Keratinocyte (primary cell): ENCODE measurements around the gene TJP3. TPM values are rescaled to one million over a fixed set of nuclear protein-coding genes. Genes with fewer than 3 reads are reported as not detected.

ENCODE experiments used
- DNase-seq: peaks from one replicate; pipeline ENCODE4 v3.0.0-alpha.2; 2011; ENCODE audit warnings: low read depth, missing footprints, low spot score
- FAIRE-seq: peaks from 2 replicates; lab custom pipeline; 2011; peaks lifted over from hg19 to GRCh38; lab: Jason Lieb, UNC
- H2AFZ ChIP-seq: 2 replicates; pipeline ENCODE4 v1.6.0; 2012; ENCODE audit warnings: low read length, control low read depth, inconsistent platforms; ENCODE audit not compliant: control insufficient read depth
- H3K27ac ChIP-seq: 2 replicates; pipeline ENCODE4 v1.5.1; 2011; ENCODE audit warnings: low read length; ENCODE audit not compliant: control insufficient read depth, insufficient read depth
- H3K27me3 ChIP-seq: 3 replicates; pipeline ENCODE4 v1.6.0; 2011; ENCODE audit warnings: low read length; ENCODE audit not compliant: control insufficient read depth, insufficient read depth; ENCODE audit errors: extremely low read depth
- H3K36me3 ChIP-seq, 2 experiments: 2 replicates in 1 of 2; 3 replicates in 1 of 2; pipeline ENCODE4 v1.5.1; 2011; ENCODE audit warnings: low read length in 2 of 2, mild to moderate bottlenecking in 1 of 2; ENCODE audit not compliant: control insufficient read depth in 2 of 2, insufficient read depth in 2 of 2; ENCODE audit errors: extremely low read depth in 1 of 2
- H3K4me1 ChIP-seq: 3 replicates; pipeline ENCODE4 v1.5.1; 2011; ENCODE audit warnings: low read length; ENCODE audit not compliant: control insufficient read depth, insufficient read depth; ENCODE audit errors: extremely low read depth
- H3K4me2 ChIP-seq: 3 replicates; pipeline ENCODE4 v1.6.0; 2011; ENCODE audit warnings: low read depth, low read length; ENCODE audit not compliant: control insufficient read depth, insufficient read depth; ENCODE audit errors: extremely low read depth
- H3K4me3 ChIP-seq, 3 experiments: fragments of 200-600 bp in 1 of 3; sonication (generic) in 1 of 3; 2 replicates in 2 of 3; 3 replicates in 1 of 3; pipeline ENCODE4 v1.5.1; 2011 to 2016; ENCODE audit warnings: low read length in 3 of 3, mild to moderate bottlenecking in 3 of 3, control low read depth in 2 of 3, inconsistent platforms in 1 of 3, low read depth in 1 of 3, mixed read lengths in 1 of 3, mixed run types in 1 of 3, moderate library complexity in 1 of 3; ENCODE audit not compliant: control insufficient read depth in 2 of 3, insufficient read depth in 2 of 3; ENCODE audit errors: extremely low read depth in 1 of 3
- H3K79me2 ChIP-seq: 2 replicates; pipeline ENCODE4 v1.6.0; 2012; ENCODE audit warnings: low read length; ENCODE audit not compliant: control insufficient read depth, insufficient read depth
- H3K9ac ChIP-seq: 3 replicates; pipeline ENCODE4 v1.6.0; 2011; ENCODE audit warnings: low read length; ENCODE audit not compliant: control insufficient read depth, insufficient read depth; ENCODE audit errors: extremely low read depth
- H3K9me1 ChIP-seq: 3 replicates; pipeline ENCODE4 v1.6.0; 2011; ENCODE audit warnings: low read length; ENCODE audit not compliant: control insufficient read depth, insufficient read depth; ENCODE audit errors: extremely low read depth
- H3K9me3 ChIP-seq: 2 replicates; pipeline ENCODE4 v1.5.1; 2012; ENCODE audit warnings: low read depth, low read length; ENCODE audit not compliant: control insufficient read depth
- H4K20me1 ChIP-seq: 3 replicates; pipeline ENCODE4 v1.6.0; 2011; ENCODE audit warnings: low read length; ENCODE audit not compliant: control insufficient read depth, insufficient read depth; ENCODE audit errors: extremely low read depth
- CTCF ChIP-seq, 3 experiments: IDR thresholded peaks in 1 of 3; conservative IDR thresholded peaks in 1 of 3; optimal IDR thresholded peaks in 1 of 3; 2 replicates in 2 of 3; 3 replicates in 1 of 3; pipeline versions ENCODE3 to v1.5.1; 2011; ENCODE audit warnings: low read length in 3 of 3, mild to moderate bottlenecking in 3 of 3, moderate library complexity in 2 of 3, control low read depth in 1 of 3, inconsistent platforms in 1 of 3; ENCODE audit not compliant: insufficient read depth in 2 of 3; ENCODE audit errors: extremely low read depth in 1 of 3
- EZH2 ChIP-seq: IDR thresholded peaks from one replicate; pipeline ENCODE4 v1.6.1; 2012; ENCODE audit warnings: inconsistent platforms, mild to moderate bottlenecking, low read length, moderate library complexity
- dilution Hi-C: fragments of 300-500 bp; cut with MboI; formaldehyde crosslinking; loops from one replicate; pipeline ENCODE4 v1.7.0; 2020; ENCODE audit warnings: low sequenced_read_pairs; ENCODE audit not compliant: extremely low pct_ligation_motif_present
- polyA plus RNA-seq, 5 experiments: library from polyadenylated mRNA; depleted of rRNA in 3 of 5; stranded (reverse) in 3 of 5; stranded (forward) in 1 of 5; unstranded in 1 of 5; fragments of >200 nt; gene quantifications; 1 replicate in 1 of 5; 2 replicates in 3 of 5; 3 replicates in 1 of 5; pipeline versions ENCODE4 v1.2.1 to v1.2.3, GENCODE V29; 2011 to 2012; ENCODE audit warnings: missing spikeins in 2 of 5, low read depth in 1 of 5, low replicate concordance in 1 of 5

The TJP3 gene
- polyA plus RNA-seq, 1 donor (not counting 4 experiments of a cell fraction or from before 2014, with no cell fraction given), result 0.08 TPM

GRCh38 chr19:3738477-3739220, 30.5 kb downstream of the TJP3 start:
- no peak for FAIRE-seq
- dilution Hi-C loops, result no loop called here
- no peaks in the 10 kb centered on the region for H3K9me3 ChIP-seq
- H3K9ac ChIP-seq, result no peak overlapping the region
- H3K9me1 ChIP-seq, result peaks cover under 1% of the 10 kb centered on the region
- H3K4me3 ChIP-seq, result no peak overlapping the region
- no peak for DNase-seq
- no peak overlapping the region for H3K27ac ChIP-seq
- H3K79me2 ChIP-seq, result no peaks in the 10 kb centered on the region
- H3K4me1 ChIP-seq, result no peaks in the 10 kb centered on the region
- no peak overlapping the region for H3K4me2 ChIP-seq
- peaks cover 3% of the 10 kb centered on the region for H3K27me3 ChIP-seq
- no peaks in the 10 kb centered on the region for H4K20me1 ChIP-seq
- TF ChIP-seq CTCF (optimal IDR thresholded peaks at IDR 0.05 in 1 of 3, IDR thresholded peaks at IDR 0.05 in 1 of 3, conservative IDR thresholded peaks at IDR 0.05 in 1 of 3; ENCODE audit: extremely low read depth in 1 of 3, insufficient read depth in 2 of 3, low read length in 3 of 3), result no peak
- no peak for TF ChIP-seq EZH2
- no peak overlapping the region for H2AFZ ChIP-seq
- no peaks in the 10 kb centered on the region for H3K36me3 ChIP-seq

- TF ChIP-seq CTCF (optimal IDR thresholded peaks at IDR 0.05 in 1 of 3, IDR thresholded peaks at IDR 0.05 in 1 of 3, conservative IDR thresholded peaks at IDR 0.05 in 1 of 3; ENCODE audit: extremely low read depth in 1 of 3, insufficient read depth in 2 of 3, low read length in 3 of 3) (no peak), EZH2 (no peak)
- Histone ChIP-seq H3K9me3 (no peaks in the 10 kb centered on the region), H3K27ac (no peak overlapping the region), H3K4me2 (no peak overlapping the region), H3K36me3 (no peaks in the 10 kb centered on the region), H3K4me1 (no peaks in the 10 kb centered on the region), H2AFZ (no peak overlapping the region), H4K20me1 (no peaks in the 10 kb centered on the region), H3K27me3 (no peaks in the 10 kb centered on the region), H3K4me3 (no peak overlapping the region), H3K9ac (no peak overlapping the region), H3K9me1 (peaks cover 2% of the 10 kb centered on the region), H3K79me2 (no peaks in the 10 kb centered on the region)
- FAIRE-seq, result no peak
- dilution Hi-C loops, result no loop called here
- no peak for DNase-seq
Observed at GRCh38 chr19:3740431-3740830, 32.2 kb downstream of the TJP3 start.
